ACHN (cell line): Measurements from ENCODE around the gene CHRNA4.

Experiments
- DNase-seq: peaks from one replicate; pipeline ENCODE4 v3.0.0-alpha.2; 2015
- in situ Hi-C: cut with HindIII; loops from 2 replicates; pipeline ENCODE4 v1.10.0; 2017; ENCODE audit warnings: low sequenced_read_pairs, low pct_ligation_motif_present, low pct_unique_long_range_greater_than_20kb

The CHRNA4 gene

GRCh38 chr20:63294536-63294900, 66.6 kb downstream of the CHRNA4 start:
- DNase-seq, result no peak
- in situ Hi-C loops, result loop anchor here (25.0 kb wide), 1 partner anchor 93 kb away; no protein-coding TSS in a partner anchor

- DNase-seq, result no peak
- in situ Hi-C loops, result loop anchor here (25.0 kb wide), 1 partner anchor 93 kb away; no protein-coding TSS in a partner anchor
These were observed 67.1 kb downstream of the CHRNA4 start for GRCh38 chr20:63293871-63294535.

- in situ Hi-C loops, result loop anchor here (25.0 kb wide), 1 partner anchor 94 kb away; no protein-coding TSS in a partner anchor
These were observed 67.7 kb downstream of the CHRNA4 start for GRCh38 chr20:63293456-63293855.

More at GRCh38 chr20:63293456-63293855, 67.7 kb downstream of the CHRNA4 start:
- no peak for DNase-seq
